HepG2 (cell line): ENCODE measurements around the gene TEX35. TPM values are rescaled to one million over a fixed set of nuclear protein-coding genes. Genes with fewer than 3 reads are reported as not detected.

Experiments
- ATAC-seq: fragments of 200-7000 bp; cut with Tn5 transposase; 3 replicates; pipeline ENCODE4 v1.9.1; 2020; ENCODE audit warnings: mild to moderate bottlenecking, moderate library complexity
- BruUV-seq: library from RNA; stranded (reverse); fragments of 400-500 nt; replicated peaks from 2 replicates; lab custom pipeline; 2021; lab: Mats Ljungman, UMichigan
- CTCF ChIA-PET: fragments of 300-600 bp; formaldehyde crosslinking; extraction: SDS; loops from one replicate; lab custom pipeline; 2021; ENCODE audit warnings: low total read pairs, inconsistent platforms, low intra/inter-chr PET ratio; lab: Yijun Ruan, JAX
- POLR2A ChIA-PET: fragments of 350-600 bp; sonication (Branson Sonifier 250); formaldehyde crosslinking; loops from one replicate; lab custom pipeline; 2020; ENCODE audit warnings: antibody characterized with exemption, inconsistent platforms; lab: Yijun Ruan, JAX
- DNase-seq: peaks from one replicate; pipeline ENCODE4 v3.0.0-alpha.2; 2015; ENCODE audit warnings: low spot score
- FAIRE-seq: peaks from 3 replicates; lab custom pipeline; 2011; peaks lifted over from hg19 to GRCh38; lab: Jason Lieb, UNC
- H2AFZ ChIP-seq: one replicate; pipeline ENCODE4 v1.6.1; 2011; ENCODE audit warnings: low read length, inconsistent platforms
- H3K27ac ChIP-seq: fragments of 300-600 bp; 3 replicates; pipeline ENCODE4 v1.8.0; 2011; ENCODE audit warnings: mixed run types, mild to moderate bottlenecking, mixed read lengths, low read length, inconsistent platforms; ENCODE audit not compliant: insufficient read depth; ENCODE audit errors: extremely low read length
- H3K27me3 ChIP-seq, 2 experiments: fragments of 200-600 bp in 1 of 2; 2 replicates in 1 of 2; 3 replicates in 1 of 2; pipeline versions ENCODE4 v1.6.0 to v1.8.0; 2011; ENCODE audit warnings: low read length in 2 of 2, mild to moderate bottlenecking in 2 of 2, moderate library complexity in 2 of 2, inconsistent platforms in 1 of 2; ENCODE audit not compliant: insufficient read depth in 2 of 2, control insufficient read depth in 1 of 2
- H3K36me3 ChIP-seq, 2 experiments: fragments of 200-600 bp in 1 of 2; replicated peaks in 1 of 2; 2 replicates in 1 of 2; 3 replicates in 1 of 2; pipeline versions ENCODE4 v1.5.1 to v1.8.0; 2011; ENCODE audit warnings: low read length in 2 of 2, inconsistent platforms in 1 of 2; ENCODE audit not compliant: insufficient read depth in 2 of 2, control insufficient read depth in 1 of 2
- H3K4me1 ChIP-seq: 2 replicates; pipeline ENCODE4 v1.5.1; 2012; ENCODE audit warnings: low read length, inconsistent platforms; ENCODE audit not compliant: insufficient read depth
- H3K4me2 ChIP-seq: 2 replicates; pipeline ENCODE4 v1.6.0; 2011; ENCODE audit warnings: low read depth, low read length, inconsistent platforms
- H3K4me3 ChIP-seq, 3 experiments: fragments of 200-600 bp in 1 of 3; sonication (generic), shearing (Covaris generic) in 1 of 3; replicated peaks in 1 of 3; 2 replicates each; pipeline ENCODE4 v1.5.1; 2011 to 2016; ENCODE audit warnings: low read length in 3 of 3, inconsistent platforms in 2 of 3, low read depth in 2 of 3, mild to moderate bottlenecking in 2 of 3, control low read depth in 1 of 3, mixed read lengths in 1 of 3; ENCODE audit not compliant: insufficient read depth in 1 of 3
- H3K79me2 ChIP-seq: one replicate; pipeline ENCODE4 v1.6.1; 2011; ENCODE audit warnings: low read length, inconsistent platforms; ENCODE audit not compliant: insufficient read depth
- H3K9ac ChIP-seq: 2 replicates; pipeline ENCODE4 v1.6.0; 2011; ENCODE audit warnings: mild to moderate bottlenecking, low read depth, low read length, inconsistent platforms; ENCODE audit not compliant: insufficient read depth
- H3K9me3 ChIP-seq: 2 replicates; pipeline ENCODE4 v1.5.1; 2012; ENCODE audit warnings: mild to moderate bottlenecking, low read length
- H4K20me1 ChIP-seq: 2 replicates; pipeline ENCODE4 v1.6.0; 2011; ENCODE audit warnings: inconsistent platforms, mild to moderate bottlenecking, low read length, moderate library complexity; ENCODE audit not compliant: insufficient read depth
- BRF2 ChIP-seq: sonication (generic); formaldehyde crosslinking; IDR thresholded peaks from 2 replicates; pipeline ENCODE4 v1.8.1; 2022; ENCODE audit warnings: mild to moderate bottlenecking, missing genetic modification reagents
- CBX1 ChIP-seq: IDR thresholded peaks from one replicate; pipeline ENCODE4 v1.6.1; 2016; ENCODE audit warnings: antibody characterized with exemption, low read depth
- CCAR2 ChIP-seq: fragments of 200-400 bp; formaldehyde crosslinking; optimal IDR thresholded peaks from 2 replicates; pipeline ENCODE3; 2018; ENCODE audit warnings: low read depth, mild to moderate bottlenecking, low read length, moderate library complexity
- ERF ChIP-seq: IDR thresholded peaks from 2 replicates; pipeline ENCODE4 v1.6.1; 2018; ENCODE audit warnings: missing biosample characterization, missing genetic modification reagents
- FOSL1 ChIP-seq: sonication (generic); formaldehyde crosslinking; IDR thresholded peaks from 2 replicates; pipeline ENCODE4 v1.9.0; 2021; ENCODE audit warnings: missing genetic modification reagents, borderline replicate concordance
- HNF4A ChIP-seq: sonication (generic); formaldehyde crosslinking; IDR thresholded peaks from 2 replicates; pipeline ENCODE4 v1.4.0; 2020; ENCODE audit warnings: missing genetic modification reagents
- JDP2 ChIP-seq: sonication (generic); formaldehyde crosslinking; IDR thresholded peaks from 2 replicates; pipeline ENCODE4 v1.8.1; 2022; ENCODE audit warnings: missing genetic modification reagents, borderline replicate concordance
- NBN ChIP-seq: fragments of 450-650 bp; conservative IDR thresholded peaks from 2 replicates; pipeline ENCODE4 v1.6.1; 2017
- NR2F1 ChIP-seq, 2 experiments: fragments of 450-650 bp in 1 of 2; formaldehyde crosslinking in 1 of 2; IDR thresholded peaks; 2 replicates each; pipeline versions ENCODE4 v1.5.0 to v1.6.1; 2016 to 2020; ENCODE audit warnings: mild to moderate bottlenecking in 1 of 2, missing compliant biosample characterization in 1 of 2, missing genetic modification reagents in 1 of 2, moderate library complexity in 1 of 2
- SOX6 ChIP-seq, 2 experiments: fragments of 450-650 bp in 1 of 2; sonication (generic) in 1 of 2; formaldehyde crosslinking in 1 of 2; IDR thresholded peaks; 2 replicates each; pipeline versions ENCODE4 v1.4.0 to v1.6.1; 2017 to 2020; ENCODE audit warnings: antibody characterized with exemption in 1 of 2, mild to moderate bottlenecking in 1 of 2, missing genetic modification reagents in 1 of 2
- ZNF138 ChIP-seq: sonication (generic); formaldehyde crosslinking; IDR thresholded peaks from 2 replicates; pipeline ENCODE4 v1.5.0; 2020; ENCODE audit warnings: mild to moderate bottlenecking, low read depth, missing genetic modification reagents
- ZNF337 ChIP-seq: sonication (generic); formaldehyde crosslinking; IDR thresholded peaks from 2 replicates; pipeline ENCODE4 v1.5.1; 2020; ENCODE audit warnings: missing genetic modification reagents, low read depth, mild to moderate bottlenecking, borderline replicate concordance
- ZNF512 ChIP-seq: sonication (generic); formaldehyde crosslinking; IDR thresholded peaks from 2 replicates; pipeline ENCODE4 v1.4.0; 2020; ENCODE audit warnings: mild to moderate bottlenecking, missing genetic modification reagents
- ZNF549 ChIP-seq: sonication (generic); formaldehyde crosslinking; IDR thresholded peaks from 2 replicates; pipeline ENCODE4 v1.5.0; 2020; ENCODE audit warnings: missing genetic modification reagents
- WGBS: methylation state at CpG from one replicate; pipeline ENCODE4 v1.1.6; 2017; ENCODE audit warnings: low lambda C conversion rate; 5-methylcytosine and 5-hydroxymethylcytosine counted together
- in situ Hi-C: cut with HindIII; loops from 2 replicates; pipeline ENCODE4 v1.10.0; 2017; ENCODE audit warnings: low pct_unique_long_range_greater_than_20kb; ENCODE audit not compliant: extremely low pct_ligation_motif_present
- intact Hi-C: fragments of 100-400 bp; cut with micrococcal nuclease; formaldehyde crosslinking; loops from one replicate; pipeline ENCODE4 v1.10.0; 2022; ENCODE audit not compliant: unreplicated experiment
- polyA plus RNA-seq, 8 experiments: library from polyadenylated mRNA; depleted of rRNA in 3 of 8; stranded (reverse) in 7 of 8; unstranded in 1 of 8; fragments of >200 nt; fragmentation: Illumina TruSeq in 4 of 8; extraction: Trizol in 4 of 8; gene quantifications; 2 replicates each; pipeline versions ENCODE4 v1.2.1 to v1.2.3, GENCODE V29; 2011 to 2016; ENCODE audit warnings: low read depth in 4 of 8, missing spikeins in 1 of 8, mixed read lengths in 1 of 8; ENCODE audit not compliant: insufficient read depth in 1 of 8
- total RNA-seq, 5 experiments: library from RNA; depleted of rRNA; stranded (reverse); fragments of >200 nt; fragmentation: Illumina TruSeq; extraction: Trizol; gene quantifications; 2 replicates each; pipeline ENCODE4 v1.2.3, GENCODE V29; 2016; ENCODE audit warnings: low read depth in 1 of 5

The TEX35 gene
- total and polyA plus RNA-seq, 2 of the 13 experiments (the other 11 are each of a cell fraction or from before 2014, with no cell fraction given): not detected

GRCh38 chr1:178502330-178502714, 10.6 kb upstream of the TEX35 start:
- Histone ChIP-seq H4K20me1 (no peaks in the 10 kb centered on the region), H3K27ac (no peak overlapping the region), H3K79me2 (no peaks in the 10 kb centered on the region), H3K4me2 (no peak overlapping the region), H3K4me3 (no peak overlapping the region), H3K36me3 (no peaks in the 10 kb centered on the region), H2AFZ (no peak overlapping the region), H3K4me1 (peaks cover 16% of the 10 kb centered on the region; the same call in 1 of the 2 replicates), H3K27me3 (peaks cover 0 to 10% of the 10 kb centered on the region in 2 experiments; a peak in 3 of 5 replicates), H3K9me3 (no peaks in the 10 kb centered on the region), H3K9ac (no peak overlapping the region)
- BruUV-seq: no TSS peak
- in situ Hi-C loops (loop anchor here (10.0 kb wide), 1 partner anchor 208 kb away; no protein-coding TSS in a partner anchor), intact Hi-C loops (no loop called here)
- ChIA-PET CTCF (interaction anchor here (1.2 to 1.3 kb wide), 3 partner anchors 191 to 203 kb away, joined by 3 to 7 read pairs (median 4); no protein-coding TSS in a partner anchor), POLR2A (no interaction called here)
- 65% methylated on average over 3 of the region's 3 CpGs for WGBS
- ATAC-seq (no peak), DNase-seq (no peak), FAIRE-seq (no peak)
- no peak for TF ChIP-seq HNF4A (CRISPR knock-in tag)
- TF ChIP-seq BRF2 (CRISPR knock-in tag): no peak
- no peak for TF ChIP-seq ZNF138 (CRISPR knock-in tag)
- TF ChIP-seq SOX6 (IDR thresholded peaks at IDR 0.05): no peak
- TF ChIP-seq SOX6 (CRISPR knock-in tag; IDR thresholded peaks at IDR 0.05): no peak
- no peak for TF ChIP-seq CCAR2
- no peak for TF ChIP-seq ZNF549 (CRISPR knock-in tag)
- TF ChIP-seq ERF (CRISPR knock-in tag): no peak
- no peak for TF ChIP-seq NR2F1 (CRISPR knock-in tag; IDR thresholded peaks at IDR 0.05)
- TF ChIP-seq ZNF337 (CRISPR knock-in tag): no peak
- TF ChIP-seq CBX1: no peak
- no peak for TF ChIP-seq ZNF512
- no peak for TF ChIP-seq FOSL1 (CRISPR knock-in tag)
- TF ChIP-seq NBN: no peak
- no peak for TF ChIP-seq JDP2
